Stimulated activated CD4-positive, alpha-beta T cell treated with anti-CD3 and anti-CD28 coated beads, Interleukin-15, amount 100 ng/mL, for 24 hours (primary cell): ENCODE data around the gene TRIM33.

Source experiments
- DNase-seq: peaks from one replicate; pipeline ENCODE4 v3.0.0-alpha.2; 2020

The TRIM33 gene

DNA sequence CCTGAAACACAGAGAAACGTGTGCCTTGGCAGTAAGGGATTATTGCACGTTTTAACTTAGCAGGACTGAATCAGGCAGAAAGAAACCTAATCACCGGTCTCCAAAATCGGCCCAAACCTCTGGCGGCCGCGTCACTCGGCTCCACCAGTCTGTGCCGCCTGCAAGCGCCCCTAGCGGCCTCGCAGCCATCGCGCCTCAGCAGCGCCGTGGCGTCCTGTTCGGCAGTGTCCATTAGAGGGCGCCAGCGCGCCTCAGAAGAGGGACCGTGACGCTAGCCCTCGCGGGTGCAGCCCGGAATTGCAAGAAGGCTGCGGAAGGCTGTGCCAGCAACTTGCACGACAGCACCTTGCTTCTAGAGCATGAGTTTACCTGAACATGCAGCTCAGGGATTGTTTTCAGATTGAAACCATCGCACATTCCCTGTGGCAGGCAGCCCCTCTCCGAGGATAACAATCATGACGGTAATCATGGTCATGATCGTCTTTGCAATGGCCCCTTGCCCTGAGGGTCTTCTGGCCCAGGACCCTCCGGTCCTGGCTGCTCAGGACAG, 164.4 kb downstream of the TRIM33 start:
- peak; percentile 97 for DNase-seq

- peak; percentile 15 for DNase-seq
Observed at GRCh38 chr1:114345930-114346479, 165.0 kb downstream of the TRIM33 start.

DNA sequence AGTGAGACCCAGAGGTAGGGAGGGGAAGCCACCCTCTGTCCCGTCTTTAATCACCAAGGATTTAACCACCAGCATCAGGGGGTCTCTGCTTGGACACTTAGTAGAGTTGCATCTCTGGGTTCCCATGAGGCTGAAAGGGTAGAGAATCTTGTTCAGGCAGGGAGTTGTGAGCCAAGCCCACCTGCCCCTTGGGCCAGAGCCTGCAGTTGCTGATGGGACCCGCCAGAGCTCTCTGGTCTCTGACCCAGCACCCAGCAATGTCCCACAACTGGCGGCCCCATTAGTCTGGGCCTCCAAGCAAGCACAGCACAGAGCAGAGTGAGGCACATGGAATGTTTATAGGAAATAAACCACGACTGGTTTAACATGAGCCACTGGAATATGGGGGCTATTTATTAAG, 166.3 kb downstream of the TRIM33 start:
- DNase-seq = no peak
